ENCODE data around the gene OSBPL1A.

GRCh38 chr18:24173997-24174396 lies 223.6 kb downstream of the OSBPL1A start:
- TF ChIP-seq CTCF (conservative IDR thresholded peaks at IDR 0.05 in 1 of 2, IDR thresholded peaks at IDR 0.05 in 1 of 2; ENCODE audit: extremely low read depth in 1 of 2, insufficient read depth in 1 of 2, low read depth in 1 of 2, low read length in 2 of 2) (no peak), EZH2 (IDR thresholded peaks at IDR 0.05; ENCODE audit: borderline replicate concordance, low read length) (no peak)

Data from mammary epithelial cell (primary cell).